HG02973 (cell line): ENCODE data around the gene ADGRB2.

Experiments
- ATAC-seq: cut with Tn5 transposase; IDR thresholded peaks from one replicate; pipeline ENCODE4 v1.9.1; 2021; ENCODE audit warnings: moderate library complexity; ENCODE audit not compliant: unreplicated experiment

ADGRB2 gene

GRCh38 chr1:31765041-31765467 is 914 bp upstream of the ADGRB2 start:
- ATAC-seq = no peak

- ATAC-seq = no peak
These were observed 349 bp downstream of the ADGRB2 start for GRCh38 chr1:31763671-31764311.

GRCh38 chr1:31762726-31763670 is 1.1 kb downstream of the ADGRB2 start:
- no peak for ATAC-seq

GRCh38 chr1:31762323-31762722 is 1.8 kb downstream of the ADGRB2 start:
- no peak for ATAC-seq

GRCh38 chr1:31761883-31762282 is 2.3 kb downstream of the ADGRB2 start:
- no peak for ATAC-seq

GRCh38 chr1:31760471-31761470 is 3.4 kb downstream of the ADGRB2 start:
- ATAC-seq = no peak

- no peak for ATAC-seq
These were observed 4.7 kb downstream of the ADGRB2 start for GRCh38 chr1:31759298-31760023.

- no peak for ATAC-seq
These were observed 5.3 kb downstream of the ADGRB2 start for GRCh38 chr1:31758823-31759222.

- ATAC-seq = no peak
These were observed 6.2 kb downstream of the ADGRB2 start for GRCh38 chr1:31757989-31758388.

GRCh38 chr1:31757204-31757679 is 6.9 kb downstream of the ADGRB2 start:
- ATAC-seq = no peak

GRCh38 chr1:31756578-31756977 is 7.6 kb downstream of the ADGRB2 start:
- no peak for ATAC-seq

GRCh38 chr1:31755850-31756492 is 8.2 kb downstream of the ADGRB2 start:
- no peak for ATAC-seq

- ATAC-seq = no peak
These were observed 8.9 kb downstream of the ADGRB2 start for GRCh38 chr1:31755197-31755611.

- ATAC-seq = no peak
These were observed 9.7 kb downstream of the ADGRB2 start for GRCh38 chr1:31754397-31754796.

- no peak for ATAC-seq
These were observed 10.3 kb downstream of the ADGRB2 start for GRCh38 chr1:31753707-31754349.

GRCh38 chr1:31752952-31753475 is 11.1 kb downstream of the ADGRB2 start:
- no peak for ATAC-seq

GRCh38 chr1:31752258-31752657 is 11.9 kb downstream of the ADGRB2 start:
- ATAC-seq = no peak

GRCh38 chr1:31751822-31752241 is 12.3 kb downstream of the ADGRB2 start:
- ATAC-seq = no peak
